Ishikawa (cell line): ENCODE data around the gene CCNK.

ENCODE experiments used
- CEBPB ChIP-seq: IDR thresholded peaks from 2 replicates; pipeline ENCODE4 v1.6.1; 2012
- CREB1 ChIP-seq: IDR thresholded peaks from 2 replicates; pipeline ENCODE4 v1.6.1; 2012; ENCODE audit warnings: low read depth
- EGR1 ChIP-seq: IDR thresholded peaks from 2 replicates; pipeline ENCODE4 v1.6.1; 2012
- EP300 ChIP-seq: IDR thresholded peaks from 2 replicates; pipeline ENCODE4 v1.6.1; 2012; ENCODE audit warnings: borderline replicate concordance
- FOXM1 ChIP-seq: IDR thresholded peaks from 2 replicates; pipeline ENCODE4 v1.6.1; 2012; ENCODE audit warnings: low read depth, borderline replicate concordance
- MAX ChIP-seq: IDR thresholded peaks from 2 replicates; pipeline ENCODE4 v1.6.1; 2012
- NFIC ChIP-seq: IDR thresholded peaks from 2 replicates; pipeline ENCODE4 v1.6.1; 2012
- RAD21 ChIP-seq: IDR thresholded peaks from 2 replicates; pipeline ENCODE4 v1.6.1; 2012; ENCODE audit warnings: low read depth
- REST ChIP-seq: IDR thresholded peaks from 2 replicates; pipeline ENCODE4 v1.6.1; 2012; ENCODE audit warnings: low read depth, mild to moderate bottlenecking
- TAF1 ChIP-seq: IDR thresholded peaks from 2 replicates; pipeline ENCODE4 v1.6.1; 2012; ENCODE audit warnings: low read depth, mild to moderate bottlenecking
- TCF12 ChIP-seq: IDR thresholded peaks from 2 replicates; pipeline ENCODE4 v1.6.1; 2012; ENCODE audit warnings: low read depth
- TEAD4 ChIP-seq: IDR thresholded peaks from 2 replicates; pipeline ENCODE4 v1.6.1; 2012
- USF1 ChIP-seq: IDR thresholded peaks from 2 replicates; pipeline ENCODE4 v1.6.1; 2012
- YY1 ChIP-seq: IDR thresholded peaks from 2 replicates; pipeline ENCODE4 v1.6.1; 2012; ENCODE audit warnings: low read depth
- ZBTB7A ChIP-seq: IDR thresholded peaks from 2 replicates; pipeline ENCODE4 v1.6.1; 2012; ENCODE audit warnings: low read depth

CCNK gene

GRCh38 chr14:99461411-99462085 is 19.7 kb upstream of the CCNK start:
- TF ChIP-seq MAX = no peak
- TF ChIP-seq RAD21 = no peak
- no peak for TF ChIP-seq EGR1
- no peak for TF ChIP-seq EP300
- TF ChIP-seq ZBTB7A = no peak
- no peak for TF ChIP-seq TEAD4
- TF ChIP-seq FOXM1 = no peak
- TF ChIP-seq USF1 = no peak
- no peak for TF ChIP-seq REST
- no peak for TF ChIP-seq TAF1
- no peak for TF ChIP-seq CREB1
- no peak for TF ChIP-seq TCF12
- TF ChIP-seq CEBPB = no peak
- TF ChIP-seq YY1 = no peak
- TF ChIP-seq NFIC = no peak

GRCh38 chr14:99462210-99462609 is 19.0 kb upstream of the CCNK start:
- TF ChIP-seq CEBPB (no peak), TAF1 (no peak), NFIC (no peak), EGR1 (no peak), FOXM1 (no peak), CREB1 (no peak), TCF12 (no peak)

- TF ChIP-seq FOXM1 (no peak), YY1 (no peak), TAF1 (no peak), CREB1 (no peak), TEAD4 (no peak), CEBPB (no peak), RAD21 (no peak), MAX (no peak), USF1 (no peak), EGR1 (no peak), EP300 (no peak), REST (no peak), TCF12 (no peak), ZBTB7A (no peak), NFIC (no peak)
Measured at GRCh38 chr14:99463974-99464373, 17.2 kb upstream of the CCNK start.

GRCh38 chr14:99465288-99465687 is 15.9 kb upstream of the CCNK start:
- TF ChIP-seq NFIC = no peak
- TF ChIP-seq TCF12 = no peak
- no peak for TF ChIP-seq MAX
- no peak for TF ChIP-seq ZBTB7A
- TF ChIP-seq CREB1 = no peak
- no peak for TF ChIP-seq YY1
- TF ChIP-seq FOXM1 = no peak
- TF ChIP-seq EP300 = no peak
- no peak for TF ChIP-seq REST
- no peak for TF ChIP-seq CEBPB
- no peak for TF ChIP-seq TAF1
- TF ChIP-seq TEAD4 = no peak
- TF ChIP-seq RAD21 = no peak
- TF ChIP-seq USF1 = no peak
- no peak for TF ChIP-seq EGR1
